ENCODE measurements around the gene CFAP100. TPM values are rescaled to one million over a fixed set of nuclear protein-coding genes. Genes with fewer than 3 reads are reported as not detected.

The CFAP100 gene
- total RNA-seq, 1 donor from 2014 or later, result not detected

GRCh38 chr3:126413693-126414080 lies 19.0 kb downstream of the CFAP100 start:
- DNase-seq (ENCODE audit: low read depth), result no peak
- no peak for TF ChIP-seq CTCF (conservative IDR thresholded peaks at IDR 0.05; ENCODE audit: low read depth, low read length)

GRCh38 chr3:126414406-126414805 lies 19.7 kb downstream of the CFAP100 start:
- TF ChIP-seq CTCF (conservative IDR thresholded peaks at IDR 0.05; ENCODE audit: low read depth, low read length), result no peak
- DNase-seq (ENCODE audit: low read depth), result no peak
- no peak overlapping the region for H3K4me3 ChIP-seq (ENCODE audit: low read depth, low read length)

More at GRCh38 chr3:126413693-126414080, 19.0 kb downstream of the CFAP100 start:
- H3K4me3 ChIP-seq (ENCODE audit: low read depth, low read length), result no peak overlapping the region

GRCh38 chr3:126414961-126415660 lies 20.4 kb downstream of the CFAP100 start:
- DNase-seq (ENCODE audit: low read depth), result no peak
- no peak overlapping the region for H3K4me3 ChIP-seq (ENCODE audit: low read depth, low read length)
- TF ChIP-seq CTCF (conservative IDR thresholded peaks at IDR 0.05; ENCODE audit: low read depth, low read length), result no peak

- H3K4me3 ChIP-seq (ENCODE audit: low read depth, low read length), result no peak overlapping the region
- DNase-seq (ENCODE audit: low read depth), result no peak
- no peak for TF ChIP-seq CTCF (conservative IDR thresholded peaks at IDR 0.05; ENCODE audit: low read depth, low read length)
Measured at GRCh38 chr3:126415661-126416591, 21.2 kb downstream of the CFAP100 start.

- DNase-seq (ENCODE audit: low read depth), result no peak
- no peak overlapping the region for H3K4me3 ChIP-seq (ENCODE audit: low read depth, low read length)
- no peak for TF ChIP-seq CTCF (conservative IDR thresholded peaks at IDR 0.05; ENCODE audit: low read depth, low read length)
Measured at GRCh38 chr3:126416943-126417342, 22.2 kb downstream of the CFAP100 start.

GRCh38 chr3:126417515-126417914 lies 22.8 kb downstream of the CFAP100 start:
- no peak for DNase-seq (ENCODE audit: low read depth)
- no peak for TF ChIP-seq CTCF (conservative IDR thresholded peaks at IDR 0.05; ENCODE audit: low read depth, low read length)
- no peak overlapping the region for H3K4me3 ChIP-seq (ENCODE audit: low read depth, low read length)

All from epithelial cell of proximal tubule (primary cell).